DOHH2 (cell line): ENCODE results near the gene FAAP20.

Experiments
- CTCF ChIP-seq: fragments of 200-600 bp; sonication (generic); IDR thresholded peaks from one replicate; pipeline ENCODE4 v1.5.1; 2014; ENCODE audit warnings: antibody characterized with exemption, mild to moderate bottlenecking, low read depth, low read length; ENCODE audit not compliant: poor library complexity, severe bottlenecking
- EZH2phosphoT487 ChIP-seq: fragments of 200-600 bp; sonication (generic); IDR thresholded peaks from 2 replicates; pipeline ENCODE4 v1.6.1; 2017; ENCODE audit warnings: borderline replicate concordance, mild to moderate bottlenecking, antibody characterized with exemption, low read length, moderate library complexity, mixed read lengths

- TF ChIP-seq CTCF: no peak
- no peak for TF ChIP-seq EZH2phosphoT487
These were observed 4.7 kb upstream of the FAAP20 start for GRCh38 chr1:2199042-2199810.
